Skin epidermis (tissue), 12 donors: Measurements from ENCODE around the gene RNF26.

Experiments
- H3K27ac ChIP-seq, 21 experiments: fragments of 200-600 bp; sonication (generic) in 11 of 21; one replicate each; pipeline ENCODE4 v1.5.0; 2020; ENCODE audit warnings: mild to moderate bottlenecking in 3 of 21, inconsistent platforms in 2 of 21, moderate library complexity in 2 of 21
- H3K4me3 ChIP-seq, 7 experiments: fragments of 200-600 bp; sonication (generic) in 2 of 7; one replicate each; pipeline ENCODE4 v1.5.0; 2020; ENCODE audit warnings: inconsistent platforms in 2 of 7, mild to moderate bottlenecking in 2 of 7, moderate library complexity in 1 of 7

The RNF26 gene

DNA sequence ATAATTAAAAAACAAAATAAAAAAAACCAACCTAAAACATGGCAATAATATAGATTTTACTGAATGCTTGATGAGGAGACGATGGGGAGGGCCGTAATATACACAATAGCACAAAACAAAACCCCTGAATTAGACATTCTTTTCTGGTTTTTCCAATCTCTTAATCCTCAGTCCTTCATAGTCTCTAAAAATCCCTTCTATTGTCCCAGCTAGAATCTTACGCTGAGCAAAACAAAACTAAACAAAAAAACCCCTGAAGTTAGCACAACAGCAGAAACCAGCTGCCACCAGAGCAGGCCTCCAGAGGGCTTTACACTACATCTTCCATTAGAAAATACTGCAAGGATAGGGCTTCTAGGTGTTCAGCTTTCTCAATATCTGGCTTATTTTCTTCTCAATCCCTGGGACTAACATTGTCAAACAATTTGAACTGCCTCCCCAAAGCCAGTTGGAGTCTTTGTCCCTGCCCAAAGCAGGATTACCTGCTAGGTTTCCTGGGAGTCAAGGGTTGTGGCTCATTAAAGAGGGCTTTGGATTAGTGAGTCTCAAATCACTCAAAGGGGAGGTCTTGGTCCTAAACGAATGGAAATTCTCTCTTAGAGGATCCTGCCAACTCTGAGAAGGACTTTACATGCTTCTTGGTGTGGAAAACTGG lies 2.1 kb upstream of the RNF26 start:
- no peak overlapping the region for H3K27ac ChIP-seq
- H3K4me3 ChIP-seq = no peak overlapping the region

DNA sequence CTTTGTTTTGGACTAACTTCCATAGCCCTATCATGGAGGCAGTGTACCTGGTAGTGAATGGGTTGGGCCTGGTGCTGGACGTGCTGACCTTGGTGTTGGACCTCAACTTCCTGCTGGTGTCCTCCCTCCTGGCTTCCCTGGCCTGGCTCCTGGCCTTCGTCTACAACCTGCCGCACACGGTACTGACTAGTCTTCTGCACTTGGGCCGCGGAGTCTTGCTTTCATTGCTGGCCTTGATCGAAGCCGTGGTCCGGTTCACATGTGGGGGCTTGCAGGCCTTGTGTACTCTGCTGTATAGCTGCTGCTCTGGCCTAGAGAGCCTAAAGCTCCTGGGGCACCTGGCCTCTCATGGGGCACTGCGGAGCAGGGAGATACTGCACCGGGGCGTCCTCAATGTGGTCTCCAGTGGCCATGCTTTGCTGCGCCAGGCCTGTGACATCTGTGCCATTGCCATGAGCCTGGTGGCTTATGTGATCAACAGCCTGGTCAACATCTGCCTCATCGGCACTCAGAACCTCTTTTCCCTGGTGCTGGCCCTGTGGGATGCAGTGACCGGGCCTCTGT lies 846 bp downstream of the RNF26 start:
- Histone ChIP-seq H3K4me3 (peak overlapping the region; percentile 81 to 99 (median 94)), H3K27ac (peak overlapping the region in 18 of 21 experiments; percentile 47 to 92 (median 85))

DNA sequence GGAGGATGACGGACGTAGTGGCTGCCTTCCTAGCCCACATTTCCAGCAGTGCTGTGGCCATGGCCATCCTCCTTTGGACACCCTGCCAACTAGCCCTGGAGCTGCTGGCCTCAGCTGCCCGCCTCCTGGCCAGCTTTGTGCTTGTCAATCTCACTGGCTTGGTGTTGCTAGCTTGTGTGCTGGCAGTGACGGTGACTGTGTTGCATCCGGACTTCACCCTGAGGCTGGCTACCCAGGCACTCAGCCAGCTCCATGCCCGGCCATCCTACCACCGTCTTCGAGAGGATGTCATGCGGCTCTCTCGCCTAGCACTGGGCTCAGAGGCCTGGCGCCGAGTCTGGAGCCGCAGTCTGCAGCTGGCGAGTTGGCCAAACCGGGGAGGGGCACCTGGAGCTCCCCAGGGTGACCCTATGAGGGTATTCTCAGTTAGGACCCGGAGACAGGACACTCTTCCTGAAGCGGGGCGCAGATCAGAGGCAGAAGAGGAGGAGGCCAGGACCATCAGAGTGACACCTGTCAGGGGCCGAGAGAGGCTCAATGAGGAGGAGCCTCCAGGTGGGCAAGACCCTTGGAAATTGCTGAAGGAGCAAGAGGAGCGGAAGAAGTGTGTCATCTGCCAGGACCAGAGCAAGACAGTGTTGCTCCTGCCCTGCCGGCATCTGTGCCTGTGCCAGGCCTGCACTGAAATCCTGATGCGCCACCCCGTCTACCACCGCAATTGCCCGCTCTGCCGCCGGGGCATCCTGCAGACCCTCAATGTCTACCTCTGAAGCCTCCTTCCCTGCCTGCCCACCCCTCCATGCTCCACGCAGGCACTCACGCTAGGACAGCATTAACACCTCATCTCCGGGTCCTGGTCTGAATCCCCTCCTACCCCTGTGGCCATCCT lies 1.6 kb downstream of the RNF26 start:
- no peak overlapping the region for H3K27ac ChIP-seq
- no peak overlapping the region for H3K4me3 ChIP-seq

- H3K27ac ChIP-seq = peak overlapping the region in 1 of 21 experiments; percentile 25
- H3K4me3 ChIP-seq = no peak overlapping the region
Measured at GRCh38 chr11:119336744-119337469, 2.6 kb downstream of the RNF26 start.

DNA sequence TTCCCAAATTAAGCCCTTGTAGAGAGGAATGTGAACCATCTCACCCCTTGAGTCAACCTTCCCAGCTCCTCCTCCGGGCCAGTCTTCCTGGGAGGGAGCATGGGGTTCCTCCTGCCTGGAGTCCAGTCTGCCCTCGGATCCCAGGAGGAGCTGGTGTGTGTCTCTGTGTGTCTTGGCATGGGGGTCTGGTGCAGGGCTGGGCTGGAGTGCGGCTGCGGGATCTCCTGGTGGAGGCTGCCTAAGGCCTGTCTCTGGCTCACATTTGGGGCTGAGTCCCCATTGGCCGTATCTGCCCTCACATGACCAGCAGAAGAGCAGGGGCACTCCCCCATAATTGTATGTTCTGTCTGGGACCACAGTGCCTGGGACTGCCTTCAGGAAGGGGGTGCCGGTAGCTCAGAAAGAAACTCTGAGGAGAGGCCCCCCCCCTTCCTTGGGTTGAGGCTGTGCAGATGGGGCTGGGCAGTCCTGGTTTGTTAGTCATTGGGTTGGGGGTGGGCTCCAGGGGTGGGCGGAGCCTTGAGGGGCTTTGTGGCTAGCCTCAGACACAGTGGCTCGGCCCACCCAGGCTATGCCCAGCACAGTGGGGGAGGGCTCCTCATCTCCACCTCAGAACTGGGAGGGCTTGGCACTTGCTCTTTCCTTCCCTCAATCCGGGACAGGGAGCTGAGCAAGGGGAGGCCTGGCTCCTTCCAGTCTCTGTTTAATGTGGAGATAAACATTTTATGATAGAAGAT lies 3.4 kb downstream of the RNF26 start:
- H3K27ac ChIP-seq = peak overlapping the region in 4 of 21 experiments; percentile 25 to 35 (median 28)
- no peak overlapping the region for H3K4me3 ChIP-seq

GRCh38 chr11:119338318-119338890 lies 4.1 kb downstream of the RNF26 start:
- H3K4me3 ChIP-seq = peak overlapping the region in 4 of 7 experiments; percentile 43 to 66 (median 48)
- peak overlapping the region in 7 of 21 experiments; percentile 21 to 96 (median 79) for H3K27ac ChIP-seq

- Histone ChIP-seq H3K27ac (peak overlapping the region in 15 of 21 experiments; percentile 79 to 96 (median 88)), H3K4me3 (peak overlapping the region; percentile 32 to 66 (median 45))
Measured at GRCh38 chr11:119338965-119339588, 4.8 kb downstream of the RNF26 start.

GRCh38 chr11:119339589-119340334 lies 5.4 kb downstream of the RNF26 start:
- H3K4me3 ChIP-seq = peak overlapping the region; percentile 32 to 66 (median 45)

GRCh38 chr11:119340335-119341221 lies 6.3 kb downstream of the RNF26 start, which contains the start of gene C1QTNF5:
Gene C1QTNF5 (minus strand): TSS chr11:119340883. CDS start chr11:119340397, 486 bp downstream.
- Histone ChIP-seq H3K27ac (peak within 1 kb of the TSS; percentile 75 to 96 (median 86)), H3K4me3 (peak within 1 kb of the TSS; percentile 32 to 66 (median 45))

More at GRCh38 chr11:119339589-119340334, 5.4 kb downstream of the RNF26 start:
- peak overlapping the region; percentile 75 to 96 (median 86) for H3K27ac ChIP-seq

GRCh38 chr11:119341222-119342022 lies 7.1 kb downstream of the RNF26 start:
- peak overlapping the region in 16 of 21 experiments; percentile 1 to 96 (median 88) for H3K27ac ChIP-seq

DNA sequence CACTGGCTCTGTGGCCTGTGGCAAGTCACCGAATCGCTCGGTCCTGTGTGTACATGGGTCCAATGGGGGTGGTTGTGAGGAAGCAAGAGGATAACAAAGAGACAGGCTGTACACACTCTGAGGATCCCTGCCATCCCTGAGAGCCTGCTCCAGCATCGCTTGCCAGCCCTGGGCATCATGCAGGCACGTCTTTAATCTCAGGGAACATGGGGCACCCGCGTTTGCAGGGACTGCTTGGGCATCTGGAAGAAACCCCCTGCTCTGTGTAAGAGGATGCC lies 7.6 kb downstream of the RNF26 start:
- H3K27ac ChIP-seq = peak overlapping the region in 2 of 21 experiments; percentile 86 to 93
- H3K4me3 ChIP-seq = no peak overlapping the region

More at GRCh38 chr11:119341222-119342022, 7.1 kb downstream of the RNF26 start:
- no peak overlapping the region for H3K4me3 ChIP-seq

GRCh38 chr11:119342362-119343130 lies 8.2 kb downstream of the RNF26 start:
- H3K4me3 ChIP-seq = no peak overlapping the region
- no peak overlapping the region for H3K27ac ChIP-seq

DNA sequence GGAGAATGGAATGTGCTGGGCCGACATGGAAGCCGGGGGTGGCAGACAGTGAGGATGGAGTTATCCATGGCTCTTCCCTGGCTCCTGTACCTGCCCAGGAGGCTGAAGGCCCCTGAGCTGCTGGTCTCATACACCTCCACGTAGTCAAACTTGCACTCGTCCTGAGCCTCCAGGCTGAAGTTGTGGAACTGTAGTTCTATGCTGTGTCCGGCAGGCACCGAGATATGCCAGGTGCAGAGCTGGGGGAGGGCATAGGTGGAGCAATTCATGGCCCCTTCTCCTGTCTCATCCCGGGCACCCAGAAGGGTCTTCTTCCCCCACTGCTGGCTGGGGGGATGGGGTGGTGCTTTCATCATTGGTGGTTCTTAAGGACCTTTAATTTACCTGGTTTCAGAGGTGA lies 9.4 kb downstream of the RNF26 start:
- no peak overlapping the region for H3K4me3 ChIP-seq
- H3K27ac ChIP-seq = no peak overlapping the region

GRCh38 chr11:119344291-119345010 lies 10.1 kb downstream of the RNF26 start:
- H3K27ac ChIP-seq = no peak overlapping the region
- H3K4me3 ChIP-seq = no peak overlapping the region
